WERI-Rb-1 (cell line): Measurements from ENCODE around the gene ZDHHC5.

ENCODE experiments used
- DNase-seq: peaks from one replicate; pipeline ENCODE4 v3.0.0-alpha.2; 2020
- H3K27ac ChIP-seq: fragments of 250-450 bp; sonication (Bioruptor Pico); 2 replicates; pipeline ENCODE4 v1.5.1; 2020; ENCODE audit warnings: mild to moderate bottlenecking, moderate library complexity
- H3K27me3 ChIP-seq: fragments of 250-450 bp; sonication (Bioruptor Pico); 2 replicates; pipeline ENCODE4 v1.5.1; 2021; ENCODE audit warnings: mild to moderate bottlenecking, low read depth, moderate library complexity; ENCODE audit not compliant: insufficient read depth, severe bottlenecking
- H3K36me3 ChIP-seq: fragments of 250-450 bp; sonication (Bioruptor Pico); 2 replicates; pipeline ENCODE4 v1.5.1; 2020; ENCODE audit warnings: mild to moderate bottlenecking, moderate library complexity
- H3K4me3 ChIP-seq: 2 replicates; pipeline ENCODE4 v1.5.1; 2011; ENCODE audit warnings: low read depth, mild to moderate bottlenecking, control low read depth, low read length
- H3K9me3 ChIP-seq: fragments of 250-450 bp; sonication (Bioruptor Pico); 2 replicates; pipeline ENCODE4 v1.5.1; 2021; ENCODE audit warnings: mild to moderate bottlenecking, moderate library complexity; ENCODE audit not compliant: severe bottlenecking
- TF ChIP-seq, protein P1 (sequence below): IDR thresholded peaks from 2 replicates; pipeline ENCODE4 v1.5.1; 2011; ENCODE audit warnings: low read depth, mild to moderate bottlenecking, control low read depth, inconsistent platforms, low read length

The ZDHHC5 gene, protein sequence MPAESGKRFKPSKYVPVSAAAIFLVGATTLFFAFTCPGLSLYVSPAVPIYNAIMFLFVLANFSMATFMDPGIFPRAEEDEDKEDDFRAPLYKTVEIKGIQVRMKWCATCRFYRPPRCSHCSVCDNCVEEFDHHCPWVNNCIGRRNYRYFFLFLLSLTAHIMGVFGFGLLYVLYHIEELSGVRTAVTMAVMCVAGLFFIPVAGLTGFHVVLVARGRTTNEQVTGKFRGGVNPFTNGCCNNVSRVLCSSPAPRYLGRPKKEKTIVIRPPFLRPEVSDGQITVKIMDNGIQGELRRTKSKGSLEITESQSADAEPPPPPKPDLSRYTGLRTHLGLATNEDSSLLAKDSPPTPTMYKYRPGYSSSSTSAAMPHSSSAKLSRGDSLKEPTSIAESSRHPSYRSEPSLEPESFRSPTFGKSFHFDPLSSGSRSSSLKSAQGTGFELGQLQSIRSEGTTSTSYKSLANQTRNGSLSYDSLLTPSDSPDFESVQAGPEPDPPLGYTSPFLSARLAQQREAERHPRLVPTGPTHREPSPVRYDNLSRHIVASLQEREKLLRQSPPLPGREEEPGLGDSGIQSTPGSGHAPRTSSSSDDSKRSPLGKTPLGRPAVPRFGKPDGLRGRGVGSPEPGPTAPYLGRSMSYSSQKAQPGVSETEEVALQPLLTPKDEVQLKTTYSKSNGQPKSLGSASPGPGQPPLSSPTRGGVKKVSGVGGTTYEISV

GRCh38 chr11:57667736-57668433 lies at the start of gene ZDHHC5:
Gene ZDHHC5, plus strand, starts transcription at chr11:57668114. Its CDS starts 4,977 bp downstream, at chr11:57673091.
- peak within 1 kb of the TSS; percentile 100 for H3K27ac ChIP-seq
- TF ChIP-seq, protein P1, sequence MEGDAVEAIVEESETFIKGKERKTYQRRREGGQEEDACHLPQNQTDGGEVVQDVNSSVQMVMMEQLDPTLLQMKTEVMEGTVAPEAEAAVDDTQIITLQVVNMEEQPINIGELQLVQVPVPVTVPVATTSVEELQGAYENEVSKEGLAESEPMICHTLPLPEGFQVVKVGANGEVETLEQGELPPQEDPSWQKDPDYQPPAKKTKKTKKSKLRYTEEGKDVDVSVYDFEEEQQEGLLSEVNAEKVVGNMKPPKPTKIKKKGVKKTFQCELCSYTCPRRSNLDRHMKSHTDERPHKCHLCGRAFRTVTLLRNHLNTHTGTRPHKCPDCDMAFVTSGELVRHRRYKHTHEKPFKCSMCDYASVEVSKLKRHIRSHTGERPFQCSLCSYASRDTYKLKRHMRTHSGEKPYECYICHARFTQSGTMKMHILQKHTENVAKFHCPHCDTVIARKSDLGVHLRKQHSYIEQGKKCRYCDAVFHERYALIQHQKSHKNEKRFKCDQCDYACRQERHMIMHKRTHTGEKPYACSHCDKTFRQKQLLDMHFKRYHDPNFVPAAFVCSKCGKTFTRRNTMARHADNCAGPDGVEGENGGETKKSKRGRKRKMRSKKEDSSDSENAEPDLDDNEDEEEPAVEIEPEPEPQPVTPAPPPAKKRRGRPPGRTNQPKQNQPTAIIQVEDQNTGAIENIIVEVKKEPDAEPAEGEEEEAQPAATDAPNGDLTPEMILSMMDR, result peak; percentile 38
- peak; percentile 99 for DNase-seq
- no peaks in the 10 kb centered on the region for H3K27me3 ChIP-seq
- peaks cover 21% of the 10 kb centered on the region for H3K36me3 ChIP-seq
- H3K9me3 ChIP-seq, result no peaks in the 10 kb centered on the region
- peak within 1 kb of the TSS; percentile 85 for H3K4me3 ChIP-seq

DNA sequence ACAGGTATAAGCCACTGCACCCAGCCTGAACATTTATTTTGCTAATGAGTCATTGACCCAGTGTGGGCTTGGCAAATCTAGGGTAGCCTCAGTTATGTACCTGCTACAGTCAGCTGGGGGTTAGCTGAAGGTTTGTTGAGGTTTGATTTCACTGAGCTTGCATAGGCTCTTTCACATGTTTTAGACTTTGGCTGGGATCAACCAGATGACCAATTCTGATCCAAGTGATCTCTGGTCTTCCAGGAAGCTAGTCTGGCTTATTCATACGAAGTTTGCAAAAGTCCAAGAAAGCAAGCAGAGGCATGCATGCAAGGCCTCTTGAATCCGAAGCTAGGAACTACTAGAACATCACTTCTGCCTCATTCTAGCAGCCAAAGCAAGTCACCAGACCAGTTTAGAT lies 49.5 kb upstream of the ZDHHC5 start:
- H3K27me3 ChIP-seq, result peaks cover 60% of the 10 kb centered on the region
- no peak for DNase-seq
- H3K36me3 ChIP-seq, result no peaks in the 10 kb centered on the region
- peaks cover 11% of the 10 kb centered on the region for H3K9me3 ChIP-seq
- H3K27ac ChIP-seq, result no peak overlapping the region
- TF ChIP-seq, protein P1, result no peak
- no peak overlapping the region for H3K4me3 ChIP-seq

- Histone ChIP-seq H3K27me3 (peaks cover 60% of the 10 kb centered on the region), H3K4me3 (no peak overlapping the region), H3K27ac (no peak overlapping the region), H3K36me3 (no peaks in the 10 kb centered on the region), H3K9me3 (peaks cover 11% of the 10 kb centered on the region)
- no peak for DNase-seq
- TF ChIP-seq, protein P1, result peak; percentile 45; the same call in 1 of the 2 replicates
Observed at GRCh38 chr11:57619331-57619730, 48.6 kb upstream of the ZDHHC5 start.

DNA sequence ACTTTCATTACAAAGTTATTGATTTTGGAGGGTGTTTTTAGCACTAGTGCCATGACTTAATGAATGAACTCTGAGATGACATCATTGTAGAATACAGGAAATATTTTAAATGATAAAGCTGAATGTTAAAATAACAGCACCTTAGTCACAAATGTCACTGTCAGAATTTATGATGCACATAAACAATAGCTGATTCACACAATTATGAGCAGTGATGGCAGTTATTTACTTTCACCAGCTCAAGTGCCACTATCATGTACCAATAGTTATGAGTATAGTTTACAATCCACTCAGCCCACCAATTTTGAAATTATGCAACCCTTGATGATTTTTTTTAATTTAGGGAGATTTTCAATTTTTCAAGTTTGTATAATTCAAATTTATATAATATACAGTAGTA lies 47.4 kb upstream of the ZDHHC5 start:
- H3K36me3 ChIP-seq, result no peaks in the 10 kb centered on the region
- H3K27me3 ChIP-seq, result peaks cover 60% of the 10 kb centered on the region
- DNase-seq, result no peak
- no peak overlapping the region for H3K4me3 ChIP-seq
- no peak overlapping the region for H3K27ac ChIP-seq
- peaks cover 11% of the 10 kb centered on the region for H3K9me3 ChIP-seq
- TF ChIP-seq, protein P1, result no peak

- DNase-seq, result no peak
- Histone ChIP-seq H3K27me3 (peaks cover 62% of the 10 kb centered on the region), H3K9me3 (peaks cover 11% of the 10 kb centered on the region), H3K36me3 (no peaks in the 10 kb centered on the region), H3K27ac (no peak overlapping the region), H3K4me3 (no peak overlapping the region)
- TF ChIP-seq, protein P1, result no peak
Observed at GRCh38 chr11:57622263-57622662, 45.7 kb upstream of the ZDHHC5 start.
